ENCODE results near the gene MTFMT. TPM values are rescaled to one million over a fixed set of nuclear protein-coding genes. Genes with fewer than 3 reads are reported as not detected.

MTFMT gene
- total RNA-seq, 1 donor from 2014 or later, result 18.8 TPM

- Mint-ChIP-seq H3K27ac (ENCODE audit: unreplicated experiment) (no peak overlapping the region), H3K4me3 (no peak overlapping the region), H3K9me3 (no peaks in the 10 kb centered on the region), H3K36me3 (ENCODE audit: low read depth) (no peaks in the 10 kb centered on the region), H3K27me3 (ENCODE audit: low read depth) (no peaks in the 10 kb centered on the region), H3K4me1 (peaks cover 28% of the 10 kb centered on the region)
- TF ChIP-seq CTCF (conservative IDR thresholded peaks at IDR 0.05), result no peak
- no peak for DNase-seq (ENCODE audit: low read depth, low spot score)
Observed at GRCh38 chr15:65058394-65059368, 29.2 kb upstream of the MTFMT start.

GRCh38 chr15:65057549-65057940 lies 28.1 kb upstream of the MTFMT start:
- Mint-ChIP-seq H3K9me3 (no peaks in the 10 kb centered on the region), H3K4me3 (no peak overlapping the region), H3K27me3 (ENCODE audit: low read depth) (no peaks in the 10 kb centered on the region), H3K27ac (ENCODE audit: unreplicated experiment) (no peak overlapping the region), H3K4me1 (peaks cover 28% of the 10 kb centered on the region), H3K36me3 (ENCODE audit: low read depth) (no peaks in the 10 kb centered on the region)
- no peak for DNase-seq (ENCODE audit: low read depth, low spot score)
- TF ChIP-seq CTCF (conservative IDR thresholded peaks at IDR 0.05), result no peak

- peak overlapping the region; percentile 31 for H3K27ac Mint-ChIP-seq (ENCODE audit: unreplicated experiment)
- no peaks in the 10 kb centered on the region for H3K36me3 Mint-ChIP-seq (ENCODE audit: low read depth)
- H3K4me1 Mint-ChIP-seq, result peaks cover 28% of the 10 kb centered on the region
- H3K4me3 Mint-ChIP-seq, result no peak overlapping the region
- no peaks in the 10 kb centered on the region for H3K27me3 Mint-ChIP-seq (ENCODE audit: low read depth)
- no peak for DNase-seq (ENCODE audit: low read depth, low spot score)
- no peaks in the 10 kb centered on the region for H3K9me3 Mint-ChIP-seq
- TF ChIP-seq CTCF (conservative IDR thresholded peaks at IDR 0.05), result no peak
Observed at GRCh38 chr15:65056868-65057548, 27.6 kb upstream of the MTFMT start.

- Mint-ChIP-seq H3K27me3 (ENCODE audit: low read depth) (no peaks in the 10 kb centered on the region), H3K4me3 (no peak overlapping the region), H3K27ac (ENCODE audit: unreplicated experiment) (no peak overlapping the region), H3K4me1 (peaks cover 28% of the 10 kb centered on the region), H3K9me3 (no peaks in the 10 kb centered on the region), H3K36me3 (ENCODE audit: low read depth) (no peaks in the 10 kb centered on the region)
- no peak for DNase-seq (ENCODE audit: low read depth, low spot score)
- TF ChIP-seq CTCF (conservative IDR thresholded peaks at IDR 0.05), result no peak
Observed at GRCh38 chr15:65056106-65056505, 26.7 kb upstream of the MTFMT start.

- no peak overlapping the region for H3K4me3 Mint-ChIP-seq
- no peak for TF ChIP-seq CTCF (conservative IDR thresholded peaks at IDR 0.05)
- no peaks in the 10 kb centered on the region for H3K27me3 Mint-ChIP-seq (ENCODE audit: low read depth)
- H3K9me3 Mint-ChIP-seq, result no peaks in the 10 kb centered on the region
- peak overlapping the region; percentile 40 for H3K27ac Mint-ChIP-seq (ENCODE audit: unreplicated experiment)
- H3K4me1 Mint-ChIP-seq, result peaks cover 30% of the 10 kb centered on the region
- H3K36me3 Mint-ChIP-seq (ENCODE audit: low read depth), result no peaks in the 10 kb centered on the region
- DNase-seq (ENCODE audit: low read depth, low spot score), result no peak
Observed at GRCh38 chr15:65055201-65055870, 25.9 kb upstream of the MTFMT start.
